ENCODE results near the gene TPK1. TPM values are rescaled to one million over a fixed set of nuclear protein-coding genes. Genes with fewer than 3 reads are reported as not detected.

Gene TPK1
- total and polyA plus RNA-seq, 7 donors = 1.7 to 5.1 (median 2.5) TPM

GRCh38 chr7:144709066-144709465 lies 126.8 kb downstream of the TPK1 start:
- DNase-seq = no peak
- Histone ChIP-seq H3K9me3 (no peaks in the 10 kb centered on the region), H3K27ac (no peak overlapping the region), H3K36me3 (ENCODE audit: insufficient read depth in 1 of 2, low read depth in 1 of 2) (no peaks in the 10 kb centered on the region), H3K4me3 (no peak overlapping the region), H3K4me1 (no peaks in the 10 kb centered on the region), H3K27me3 (ENCODE audit: insufficient read depth in 3 of 3, low read length in 2 of 3) (no peaks in the 10 kb centered on the region)
- TF ChIP-seq CTCF (IDR thresholded peaks at IDR 0.05) = no peak
- intact Hi-C loops (cut with DNase I) = no loop called here
- 72 to 82% (median 76%) methylated on average over 1 of the region's 1 CpG for WGBS, 3 donors
- no peak for ATAC-seq

- ATAC-seq = no peak
- no peak for TF ChIP-seq CTCF (IDR thresholded peaks at IDR 0.05)
- no peak for DNase-seq
- Histone ChIP-seq H3K9me3 (no peaks in the 10 kb centered on the region), H3K27me3 (ENCODE audit: insufficient read depth in 3 of 3, low read length in 2 of 3) (no peaks in the 10 kb centered on the region), H3K27ac (no peak overlapping the region), H3K36me3 (ENCODE audit: insufficient read depth in 1 of 2, low read depth in 1 of 2) (no peaks in the 10 kb centered on the region), H3K4me1 (no peaks in the 10 kb centered on the region), H3K4me3 (no peak overlapping the region)
- intact Hi-C loops (cut with DNase I) = no loop called here
Observed at GRCh38 chr7:144691240-144691639, 144.6 kb downstream of the TPK1 start.

- H3K36me3 ChIP-seq (ENCODE audit: insufficient read depth in 1 of 2, low read depth in 1 of 2) = no peaks in the 10 kb centered on the region
- H3K9me3 ChIP-seq = no peaks in the 10 kb centered on the region
- H3K4me3 ChIP-seq = no peak overlapping the region
- no peaks in the 10 kb centered on the region for H3K27me3 ChIP-seq (ENCODE audit: insufficient read depth in 3 of 3, low read length in 2 of 3)
- H3K4me1 ChIP-seq = no peaks in the 10 kb centered on the region
- DNase-seq = no peak
- 91 to 96% (median 95%) methylated on average over 6 of the region's 6 CpGs for WGBS, 3 donors
- H3K27ac ChIP-seq = no peak overlapping the region
- intact Hi-C loops (cut with DNase I) = no loop called here
- no peak for ATAC-seq
- TF ChIP-seq CTCF (IDR thresholded peaks at IDR 0.05) = no peak
Observed at GRCh38 chr7:144682581-144683280, 153.1 kb downstream of the TPK1 start.

GRCh38 chr7:144676492-144676891 lies 159.4 kb downstream of the TPK1 start:
- H3K27me3 ChIP-seq (ENCODE audit: insufficient read depth in 3 of 3, low read length in 2 of 3) = no peaks in the 10 kb centered on the region
- no peaks in the 10 kb centered on the region for H3K4me1 ChIP-seq
- no peaks in the 10 kb centered on the region for H3K9me3 ChIP-seq
- TF ChIP-seq CTCF (IDR thresholded peaks at IDR 0.05) = no peak
- DNase-seq = no peak
- ATAC-seq = no peak
- 87 to 92% (median 89%) methylated on average over 5 of the region's 5 CpGs for WGBS, 3 donors
- no peak overlapping the region for H3K4me3 ChIP-seq
- intact Hi-C loops (cut with DNase I) = no loop called here
- no peak overlapping the region for H3K27ac ChIP-seq
- H3K36me3 ChIP-seq (ENCODE audit: insufficient read depth in 1 of 2, low read depth in 1 of 2) = no peaks in the 10 kb centered on the region

GRCh38 chr7:144674550-144674949 lies 161.3 kb downstream of the TPK1 start:
- Histone ChIP-seq H3K27me3 (ENCODE audit: insufficient read depth in 3 of 3, low read length in 2 of 3) (no peaks in the 10 kb centered on the region), H3K9me3 (no peaks in the 10 kb centered on the region), H3K36me3 (ENCODE audit: insufficient read depth in 1 of 2, low read depth in 1 of 2) (no peaks in the 10 kb centered on the region), H3K27ac (no peak overlapping the region), H3K4me3 (no peak overlapping the region), H3K4me1 (no peaks in the 10 kb centered on the region)
- ATAC-seq = no peak
- TF ChIP-seq CTCF (IDR thresholded peaks at IDR 0.05) = no peak
- no peak for DNase-seq
- intact Hi-C loops (cut with DNase I) = no loop called here

All from psoas muscle (tissue), 8 donors.